SK-N-SH (cell line): ENCODE results near the gene SSR4.

Source experiments
- EP300 ChIP-seq, 2 experiments: IDR thresholded peaks; 2 replicates each; pipeline versions ENCODE4 v1.4.0 to v1.6.1; 2012; ENCODE audit warnings: borderline replicate concordance in 1 of 2, low read depth in 1 of 2, low read length in 1 of 2
- GATA2 ChIP-seq: sonication (generic); formaldehyde crosslinking; IDR thresholded peaks from 2 replicates; pipeline ENCODE4 v1.5.0; 2020; ENCODE audit warnings: mild to moderate bottlenecking, missing genetic modification reagents
- POLR2AphosphoS5 ChIP-seq: IDR thresholded peaks from 2 replicates; pipeline ENCODE4 v1.6.1; 2012; ENCODE audit warnings: low read depth, low read length
- SIN3A ChIP-seq: IDR thresholded peaks from 2 replicates; pipeline ENCODE4 v1.6.1; 2012; ENCODE audit warnings: low read depth, mild to moderate bottlenecking, low read length, moderate library complexity, borderline replicate concordance
- TAF1 ChIP-seq: IDR thresholded peaks from 2 replicates; pipeline ENCODE4 v1.6.1; 2012; ENCODE audit warnings: low read depth, mild to moderate bottlenecking, low read length, moderate library complexity, borderline replicate concordance
- TF ChIP-seq, protein P1 (sequence below): fragments of 200-600 bp; sonication (generic); IDR thresholded peaks from 2 replicates; pipeline ENCODE4 v1.6.1; 2017; ENCODE audit warnings: antibody characterized with exemption, mild to moderate bottlenecking, moderate library complexity
- TF ChIP-seq, protein P2 (sequence below): fragments of 150-350 bp; IDR thresholded peaks from 2 replicates; pipeline ENCODE4 v1.6.1; 2017; ENCODE audit warnings: antibody characterized with exemption, low read length, low read depth, borderline replicate concordance

DNA sequence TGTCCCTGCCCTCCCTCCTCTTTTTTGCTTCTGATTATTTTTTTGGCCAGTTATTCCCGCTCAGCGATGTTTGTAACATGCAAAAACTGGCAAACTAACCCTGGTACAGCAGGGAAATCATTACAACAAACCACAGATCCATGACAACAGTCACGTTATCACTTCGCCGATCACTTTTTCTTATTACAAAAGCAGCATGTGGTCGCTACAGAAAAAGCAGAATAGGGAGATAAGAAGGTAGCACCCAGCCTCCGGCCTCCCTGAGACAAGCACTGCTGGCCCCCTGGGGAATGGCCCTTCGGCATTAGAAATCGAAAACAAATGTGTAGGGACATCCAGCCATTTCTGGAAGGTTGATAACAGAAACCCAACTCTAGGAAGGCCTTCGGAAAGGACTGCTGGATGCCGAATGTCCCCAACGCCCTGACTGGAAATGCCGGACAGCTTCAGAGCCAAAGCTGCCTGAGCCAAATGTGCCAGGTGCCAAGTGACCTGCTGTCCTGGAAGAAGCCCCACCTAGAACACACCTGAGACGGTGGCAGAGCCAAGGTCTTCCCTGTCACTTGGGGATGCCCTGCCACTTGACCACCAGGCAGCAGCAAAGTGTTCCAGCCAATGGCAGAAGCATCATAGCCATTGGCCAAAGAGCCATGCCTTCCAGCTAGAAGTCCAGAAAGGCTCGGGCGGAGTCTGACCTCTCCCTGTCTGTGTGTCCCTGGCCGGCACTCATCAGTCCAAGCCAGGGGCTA, 3.2 kb upstream of the SSR4 start:
- TF ChIP-seq, protein P1, sequence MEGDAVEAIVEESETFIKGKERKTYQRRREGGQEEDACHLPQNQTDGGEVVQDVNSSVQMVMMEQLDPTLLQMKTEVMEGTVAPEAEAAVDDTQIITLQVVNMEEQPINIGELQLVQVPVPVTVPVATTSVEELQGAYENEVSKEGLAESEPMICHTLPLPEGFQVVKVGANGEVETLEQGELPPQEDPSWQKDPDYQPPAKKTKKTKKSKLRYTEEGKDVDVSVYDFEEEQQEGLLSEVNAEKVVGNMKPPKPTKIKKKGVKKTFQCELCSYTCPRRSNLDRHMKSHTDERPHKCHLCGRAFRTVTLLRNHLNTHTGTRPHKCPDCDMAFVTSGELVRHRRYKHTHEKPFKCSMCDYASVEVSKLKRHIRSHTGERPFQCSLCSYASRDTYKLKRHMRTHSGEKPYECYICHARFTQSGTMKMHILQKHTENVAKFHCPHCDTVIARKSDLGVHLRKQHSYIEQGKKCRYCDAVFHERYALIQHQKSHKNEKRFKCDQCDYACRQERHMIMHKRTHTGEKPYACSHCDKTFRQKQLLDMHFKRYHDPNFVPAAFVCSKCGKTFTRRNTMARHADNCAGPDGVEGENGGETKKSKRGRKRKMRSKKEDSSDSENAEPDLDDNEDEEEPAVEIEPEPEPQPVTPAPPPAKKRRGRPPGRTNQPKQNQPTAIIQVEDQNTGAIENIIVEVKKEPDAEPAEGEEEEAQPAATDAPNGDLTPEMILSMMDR = no peak
- no peak for TF ChIP-seq TAF1
- TF ChIP-seq GATA2 (CRISPR knock-in tag) = no peak
- no peak for TF ChIP-seq POLR2AphosphoS5
- TF ChIP-seq, protein P2, sequence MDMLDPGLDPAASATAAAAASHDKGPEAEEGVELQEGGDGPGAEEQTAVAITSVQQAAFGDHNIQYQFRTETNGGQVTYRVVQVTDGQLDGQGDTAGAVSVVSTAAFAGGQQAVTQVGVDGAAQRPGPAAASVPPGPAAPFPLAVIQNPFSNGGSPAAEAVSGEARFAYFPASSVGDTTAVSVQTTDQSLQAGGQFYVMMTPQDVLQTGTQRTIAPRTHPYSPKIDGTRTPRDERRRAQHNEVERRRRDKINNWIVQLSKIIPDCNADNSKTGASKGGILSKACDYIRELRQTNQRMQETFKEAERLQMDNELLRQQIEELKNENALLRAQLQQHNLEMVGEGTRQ = no peak
- no peak for TF ChIP-seq SIN3A
- TF ChIP-seq EP300 (IDR thresholded peaks at IDR 0.05; ENCODE audit: borderline replicate concordance in 1 of 2, low read depth in 1 of 2, low read length in 1 of 2) = no peak
